ENCODE measurements around the gene SORBS2. TPM values are rescaled to one million over a fixed set of nuclear protein-coding genes. Genes with fewer than 3 reads are reported as not detected.

The SORBS2 gene
- total RNA-seq, 1 donor from 2014 or later: 20.0 TPM

GRCh38 chr4:185797596-185798338 lies 14.2 kb downstream of the SORBS2 start:
- Mint-ChIP-seq H3K27ac (ENCODE audit: unreplicated experiment) (no peak overlapping the region), H3K4me1 (ENCODE audit: unreplicated experiment) (peaks cover 8% of the 10 kb centered on the region), H3K27me3 (ENCODE audit: unreplicated experiment) (peaks cover 4% of the 10 kb centered on the region), H3K4me3 (ENCODE audit: unreplicated experiment) (no peak overlapping the region), H3K9me3 (ENCODE audit: unreplicated experiment) (no peaks in the 10 kb centered on the region), H3K36me3 (ENCODE audit: low read depth, unreplicated experiment) (no peaks in the 10 kb centered on the region)
- DNase-seq (ENCODE audit: low spot score): no peak
- TF ChIP-seq, protein P1, sequence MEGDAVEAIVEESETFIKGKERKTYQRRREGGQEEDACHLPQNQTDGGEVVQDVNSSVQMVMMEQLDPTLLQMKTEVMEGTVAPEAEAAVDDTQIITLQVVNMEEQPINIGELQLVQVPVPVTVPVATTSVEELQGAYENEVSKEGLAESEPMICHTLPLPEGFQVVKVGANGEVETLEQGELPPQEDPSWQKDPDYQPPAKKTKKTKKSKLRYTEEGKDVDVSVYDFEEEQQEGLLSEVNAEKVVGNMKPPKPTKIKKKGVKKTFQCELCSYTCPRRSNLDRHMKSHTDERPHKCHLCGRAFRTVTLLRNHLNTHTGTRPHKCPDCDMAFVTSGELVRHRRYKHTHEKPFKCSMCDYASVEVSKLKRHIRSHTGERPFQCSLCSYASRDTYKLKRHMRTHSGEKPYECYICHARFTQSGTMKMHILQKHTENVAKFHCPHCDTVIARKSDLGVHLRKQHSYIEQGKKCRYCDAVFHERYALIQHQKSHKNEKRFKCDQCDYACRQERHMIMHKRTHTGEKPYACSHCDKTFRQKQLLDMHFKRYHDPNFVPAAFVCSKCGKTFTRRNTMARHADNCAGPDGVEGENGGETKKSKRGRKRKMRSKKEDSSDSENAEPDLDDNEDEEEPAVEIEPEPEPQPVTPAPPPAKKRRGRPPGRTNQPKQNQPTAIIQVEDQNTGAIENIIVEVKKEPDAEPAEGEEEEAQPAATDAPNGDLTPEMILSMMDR (IDR thresholded peaks at IDR 0.05; ENCODE audit: unreplicated experiment): no peak

DNA sequence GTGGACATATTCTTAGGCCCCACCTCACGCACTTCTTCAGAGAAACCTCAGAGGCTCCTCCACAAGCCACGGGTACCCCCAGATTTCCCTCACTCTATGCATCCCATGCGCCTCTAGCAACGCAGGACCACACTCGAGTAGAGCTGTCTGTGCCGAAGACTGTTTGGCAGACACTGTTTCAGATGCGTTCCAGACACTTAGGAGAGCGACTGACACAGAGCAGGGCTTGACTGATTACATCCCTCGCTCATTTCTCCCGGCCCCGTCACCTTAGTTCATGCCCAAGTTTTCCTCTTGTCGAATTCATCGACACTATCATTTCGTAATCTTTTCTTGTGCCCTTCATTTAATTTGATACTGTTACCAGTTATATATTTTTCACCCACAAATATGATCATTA lies 15.0 kb downstream of the SORBS2 start:
- H3K4me1 Mint-ChIP-seq (ENCODE audit: unreplicated experiment): peaks cover 8% of the 10 kb centered on the region
- no peaks in the 10 kb centered on the region for H3K36me3 Mint-ChIP-seq (ENCODE audit: low read depth, unreplicated experiment)
- no peak for DNase-seq (ENCODE audit: low spot score)
- H3K9me3 Mint-ChIP-seq (ENCODE audit: unreplicated experiment): no peaks in the 10 kb centered on the region
- H3K27ac Mint-ChIP-seq (ENCODE audit: unreplicated experiment): no peak overlapping the region
- H3K4me3 Mint-ChIP-seq (ENCODE audit: unreplicated experiment): no peak overlapping the region
- H3K27me3 Mint-ChIP-seq (ENCODE audit: unreplicated experiment): peaks cover 4% of the 10 kb centered on the region
- TF ChIP-seq, protein P1 (IDR thresholded peaks at IDR 0.05; ENCODE audit: unreplicated experiment): no peak

DNA sequence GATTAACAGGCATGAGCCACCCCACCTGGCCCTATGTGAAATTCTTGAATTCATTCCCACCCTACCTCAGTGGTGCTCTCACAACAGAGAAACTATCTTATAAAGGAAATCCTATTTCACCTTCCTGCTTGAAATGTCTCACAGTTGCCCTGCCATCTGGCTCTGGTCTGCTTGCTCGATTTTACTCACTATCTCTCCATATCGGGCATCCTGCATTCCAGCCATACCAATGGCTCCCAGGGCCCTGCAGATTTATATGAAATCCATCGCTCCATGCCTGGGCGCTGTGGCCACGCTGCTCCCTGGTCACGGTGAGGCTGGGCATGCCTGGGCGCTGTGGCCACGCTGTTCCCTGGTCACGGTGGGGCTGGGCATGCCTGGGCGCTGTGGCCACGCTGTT lies 15.8 kb downstream of the SORBS2 start:
- H3K4me1 Mint-ChIP-seq (ENCODE audit: unreplicated experiment): peaks cover 8% of the 10 kb centered on the region
- H3K27ac Mint-ChIP-seq (ENCODE audit: unreplicated experiment): no peak overlapping the region
- no peaks in the 10 kb centered on the region for H3K36me3 Mint-ChIP-seq (ENCODE audit: low read depth, unreplicated experiment)
- peaks cover 4% of the 10 kb centered on the region for H3K27me3 Mint-ChIP-seq (ENCODE audit: unreplicated experiment)
- TF ChIP-seq, protein P1 (IDR thresholded peaks at IDR 0.05; ENCODE audit: unreplicated experiment): no peak
- H3K9me3 Mint-ChIP-seq (ENCODE audit: unreplicated experiment): no peaks in the 10 kb centered on the region
- DNase-seq (ENCODE audit: low spot score): no peak
- H3K4me3 Mint-ChIP-seq (ENCODE audit: unreplicated experiment): no peak overlapping the region

DNA sequence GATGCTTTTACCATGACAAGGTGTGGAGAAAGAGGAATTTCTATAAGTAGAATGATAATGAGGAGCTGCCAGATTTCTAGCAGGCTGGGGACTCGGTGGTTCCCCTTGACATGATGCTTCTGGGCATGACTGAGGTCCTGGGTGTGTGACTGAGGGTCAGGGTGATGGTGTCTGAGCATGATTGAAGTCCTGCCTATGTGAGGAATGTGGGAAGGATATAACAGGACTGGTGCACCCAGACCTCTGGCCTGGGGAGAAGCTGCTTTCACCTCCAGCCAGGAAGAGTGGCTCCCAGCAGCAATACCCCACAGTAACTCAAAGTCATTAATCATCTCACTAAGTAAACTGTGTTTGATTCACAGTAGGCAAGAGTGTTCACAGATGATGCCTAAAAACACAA lies 17.4 kb downstream of the SORBS2 start:
- no peak for DNase-seq (ENCODE audit: low spot score)
- H3K4me1 Mint-ChIP-seq (ENCODE audit: unreplicated experiment): peaks cover 8% of the 10 kb centered on the region
- H3K27ac Mint-ChIP-seq (ENCODE audit: unreplicated experiment): no peak overlapping the region
- no peaks in the 10 kb centered on the region for H3K36me3 Mint-ChIP-seq (ENCODE audit: low read depth, unreplicated experiment)
- no peak overlapping the region for H3K4me3 Mint-ChIP-seq (ENCODE audit: unreplicated experiment)
- peaks cover 2% of the 10 kb centered on the region for H3K27me3 Mint-ChIP-seq (ENCODE audit: unreplicated experiment)
- TF ChIP-seq, protein P1 (IDR thresholded peaks at IDR 0.05; ENCODE audit: unreplicated experiment): no peak
- no peaks in the 10 kb centered on the region for H3K9me3 Mint-ChIP-seq (ENCODE audit: unreplicated experiment)

DNA sequence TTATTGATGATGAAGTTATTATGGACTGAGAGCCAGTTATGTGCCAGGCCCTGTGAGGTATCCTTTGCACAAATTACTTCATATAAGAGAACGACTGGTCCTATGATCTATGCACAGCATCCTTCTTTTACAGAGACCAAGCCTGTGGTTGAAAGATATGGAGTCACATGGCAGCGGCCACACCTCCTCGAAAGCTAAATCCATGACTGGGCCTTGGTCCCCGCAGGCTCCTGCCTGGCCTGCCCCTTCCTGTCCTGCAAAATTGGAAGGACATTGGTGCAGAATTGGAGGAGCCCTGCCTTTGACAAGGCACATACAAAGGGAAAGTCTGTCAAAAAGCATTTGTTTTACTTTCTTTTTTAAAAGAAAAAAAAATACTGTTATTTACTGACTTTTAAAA lies 18.3 kb downstream of the SORBS2 start:
- H3K27me3 Mint-ChIP-seq (ENCODE audit: unreplicated experiment): peaks cover 2% of the 10 kb centered on the region
- TF ChIP-seq, protein P1 (IDR thresholded peaks at IDR 0.05; ENCODE audit: unreplicated experiment): no peak
- no peak for DNase-seq (ENCODE audit: low spot score)
- H3K4me3 Mint-ChIP-seq (ENCODE audit: unreplicated experiment): no peak overlapping the region
- no peak overlapping the region for H3K27ac Mint-ChIP-seq (ENCODE audit: unreplicated experiment)
- H3K4me1 Mint-ChIP-seq (ENCODE audit: unreplicated experiment): peaks cover 8% of the 10 kb centered on the region
- H3K9me3 Mint-ChIP-seq (ENCODE audit: unreplicated experiment): no peaks in the 10 kb centered on the region
- H3K36me3 Mint-ChIP-seq (ENCODE audit: low read depth, unreplicated experiment): no peaks in the 10 kb centered on the region

Data from endothelial cell (in vitro differentiated cells).